ENCODE data around the gene RASGEF1C.
A peak's percentile ranks its signal among the peaks of the same experiment; 100 is the strongest.

RASGEF1C gene

DNA sequence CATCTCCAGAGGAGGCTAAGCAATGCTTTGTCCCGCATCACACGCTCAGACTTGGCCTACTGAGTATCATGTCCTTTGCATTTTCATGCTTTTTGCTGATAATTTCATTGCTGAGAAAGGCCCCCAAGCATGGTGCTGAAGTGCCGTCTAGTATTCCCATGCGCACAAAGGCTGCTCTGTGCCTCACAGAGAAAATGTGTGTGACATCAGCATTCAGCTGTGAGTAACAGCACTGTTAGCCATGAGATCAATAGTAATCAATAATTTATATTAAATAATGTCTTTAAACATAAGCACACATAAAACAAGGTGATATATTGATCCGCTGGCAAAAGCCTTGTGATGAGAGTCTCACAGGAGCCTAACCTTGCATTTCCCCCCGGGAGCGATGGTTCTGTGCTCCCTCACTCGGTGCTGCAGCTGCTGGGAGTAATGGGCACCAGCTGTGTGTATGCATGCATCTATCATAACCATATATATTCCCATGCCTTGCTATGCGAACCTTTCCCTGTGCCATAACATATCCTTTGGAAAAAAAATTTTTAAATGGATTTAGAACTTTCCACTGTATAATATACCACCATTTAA lies 87.1 kb downstream of the RASGEF1C start (continued):
- TF ChIP-seq, protein P1, sequence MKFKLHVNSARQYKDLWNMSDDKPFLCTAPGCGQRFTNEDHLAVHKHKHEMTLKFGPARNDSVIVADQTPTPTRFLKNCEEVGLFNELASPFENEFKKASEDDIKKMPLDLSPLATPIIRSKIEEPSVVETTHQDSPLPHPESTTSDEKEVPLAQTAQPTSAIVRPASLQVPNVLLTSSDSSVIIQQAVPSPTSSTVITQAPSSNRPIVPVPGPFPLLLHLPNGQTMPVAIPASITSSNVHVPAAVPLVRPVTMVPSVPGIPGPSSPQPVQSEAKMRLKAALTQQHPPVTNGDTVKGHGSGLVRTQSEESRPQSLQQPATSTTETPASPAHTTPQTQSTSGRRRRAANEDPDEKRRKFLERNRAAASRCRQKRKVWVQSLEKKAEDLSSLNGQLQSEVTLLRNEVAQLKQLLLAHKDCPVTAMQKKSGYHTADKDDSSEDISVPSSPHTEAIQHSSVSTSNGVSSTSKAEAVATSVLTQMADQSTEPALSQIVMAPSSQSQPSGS (tag by site-specific recombination; IDR thresholded peaks at IDR 0.05; ENCODE audit: low read depth): no peak

DNA sequence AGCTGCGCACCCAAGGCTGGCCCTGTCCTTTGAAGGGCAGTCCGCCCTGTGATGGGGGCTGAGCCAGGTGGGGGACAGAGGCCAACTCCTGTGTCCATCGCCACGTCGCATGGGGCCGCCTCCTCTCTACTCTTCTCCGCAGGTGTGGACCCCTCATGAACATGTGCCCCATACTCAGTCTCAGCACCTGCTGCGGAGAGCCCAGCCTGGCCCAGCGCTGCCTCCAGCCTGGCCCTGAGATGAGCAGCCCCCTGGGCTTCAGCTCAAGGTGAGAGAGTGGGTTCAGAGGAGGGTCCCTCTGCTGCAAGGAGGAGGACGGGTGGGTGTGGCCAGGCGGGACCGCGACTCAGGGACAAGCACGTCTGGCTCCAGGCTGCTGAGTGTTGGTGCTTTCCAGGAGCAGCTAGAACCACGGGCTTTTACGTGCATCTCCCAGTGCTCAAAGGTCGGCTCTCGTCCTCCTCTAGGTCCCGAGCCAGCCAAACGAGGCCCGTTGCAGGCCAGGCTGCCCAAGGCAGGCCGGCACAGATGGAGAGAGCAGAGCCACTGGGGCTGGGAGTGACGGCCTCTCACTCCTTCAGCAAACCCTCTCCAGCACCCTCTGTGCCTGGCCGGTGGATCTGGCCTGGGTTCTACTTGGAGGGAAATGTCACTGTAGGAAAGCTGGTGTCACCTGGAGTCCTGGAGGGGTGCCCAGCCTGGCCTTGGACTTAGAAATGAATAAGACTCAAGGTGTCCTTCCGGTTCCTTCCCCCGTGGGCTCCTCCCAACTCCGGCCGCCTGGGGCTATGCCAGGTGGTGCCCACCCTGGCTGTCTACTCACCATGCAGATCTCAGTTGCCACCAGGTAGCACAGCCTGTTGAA lies 88.5 kb downstream of the RASGEF1C start:
- H3K27ac ChIP-seq (ENCODE audit: extremely low read depth, low read depth, low read length): no peak overlapping the region
- H3K36me3 ChIP-seq (ENCODE audit: control insufficient read depth in 2 of 2, insufficient read depth in 1 of 2, low read length in 2 of 2): no peaks in the 10 kb centered on the region
- TF ChIP-seq GLIS2 (tag by site-specific recombination; IDR thresholded peaks at IDR 0.05): 0 out of 2 replicates have a peak, but pooled peaks have one; percentile 12
- TF ChIP-seq, protein P2, sequence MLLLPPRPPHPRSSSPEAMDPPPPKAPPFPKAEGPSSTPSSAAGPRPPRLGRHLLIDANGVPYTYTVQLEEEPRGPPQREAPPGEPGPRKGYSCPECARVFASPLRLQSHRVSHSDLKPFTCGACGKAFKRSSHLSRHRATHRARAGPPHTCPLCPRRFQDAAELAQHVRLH (tag by site-specific recombination; IDR thresholded peaks at IDR 0.05): no peak
- CTCF ChIA-PET: interaction anchor here (0.7 kb wide), 1 partner anchor 458 kb away, joined by 3 read pairs; no protein-coding TSS in a partner anchor
- no peaks in the 10 kb centered on the region for H3K9me3 ChIP-seq (ENCODE audit: control insufficient read depth, insufficient read depth, low read depth, low read length)
- POLR2A ChIA-PET: no interaction called here
- H3K4me1 ChIP-seq (ENCODE audit: control insufficient read depth, insufficient read depth, low read length): no peaks in the 10 kb centered on the region
- no peak overlapping the region for H3K4me3 ChIP-seq (ENCODE audit: low read depth, low read length)

DNA sequence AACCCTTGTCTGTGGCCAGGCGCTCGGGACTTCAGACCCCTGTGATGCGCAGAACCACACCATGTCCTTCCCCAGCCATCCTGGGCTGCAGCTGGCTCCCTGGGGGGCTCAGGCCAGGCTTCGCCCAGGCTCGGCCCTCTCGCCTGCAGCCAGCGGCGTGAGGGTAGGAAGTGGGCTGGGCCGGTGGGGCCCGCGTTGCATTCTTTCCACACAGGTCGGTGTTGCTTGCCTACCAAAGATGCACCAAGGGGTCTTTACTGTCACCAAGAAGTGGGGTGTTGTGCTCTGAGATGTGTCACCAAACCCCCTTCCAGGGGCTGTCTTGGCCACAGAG lies 89.1 kb downstream of the RASGEF1C start:
- ChIA-PET CTCF (interaction anchor here (0.7 kb wide), 1 partner anchor 459 kb away, joined by 3 read pairs; no protein-coding TSS in a partner anchor), POLR2A (no interaction called here)
- no peak overlapping the region for H3K4me3 ChIP-seq (ENCODE audit: low read depth, low read length)
- H3K36me3 ChIP-seq (ENCODE audit: control insufficient read depth in 2 of 2, insufficient read depth in 1 of 2, low read length in 2 of 2): no peaks in the 10 kb centered on the region
- no peaks in the 10 kb centered on the region for H3K9me3 ChIP-seq (ENCODE audit: control insufficient read depth, insufficient read depth, low read depth, low read length)
- H3K4me1 ChIP-seq (ENCODE audit: control insufficient read depth, insufficient read depth, low read length): no peaks in the 10 kb centered on the region
- no peak overlapping the region for H3K27ac ChIP-seq (ENCODE audit: extremely low read depth, low read depth, low read length)
- TF ChIP-seq ZNF223 (tag by site-specific recombination; IDR thresholded peaks at IDR 0.05): no peak
- TF ChIP-seq ZNF354C (tag by site-specific recombination; IDR thresholded peaks at IDR 0.05; ENCODE audit: borderline replicate concordance, low read depth): no peak
- TF ChIP-seq KLF16 (tag by site-specific recombination; IDR thresholded peaks at IDR 0.05): no peak
- TF ChIP-seq, protein P3, sequence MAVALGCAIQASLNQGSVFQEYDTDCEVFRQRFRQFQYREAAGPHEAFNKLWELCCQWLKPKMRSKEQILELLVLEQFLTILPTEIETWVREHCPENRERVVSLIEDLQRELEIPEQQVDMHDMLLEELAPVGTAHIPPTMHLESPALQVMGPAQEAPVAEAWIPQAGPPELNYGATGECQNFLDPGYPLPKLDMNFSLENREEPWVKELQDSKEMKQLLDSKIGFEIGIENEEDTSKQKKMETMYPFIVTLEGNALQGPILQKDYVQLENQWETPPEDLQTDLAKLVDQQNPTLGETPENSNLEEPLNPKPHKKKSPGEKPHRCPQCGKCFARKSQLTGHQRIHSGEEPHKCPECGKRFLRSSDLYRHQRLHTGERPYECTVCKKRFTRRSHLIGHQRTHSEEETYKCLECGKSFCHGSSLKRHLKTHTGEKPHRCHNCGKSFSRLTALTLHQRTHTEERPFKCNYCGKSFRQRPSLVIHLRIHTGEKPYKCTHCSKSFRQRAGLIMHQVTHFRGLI (tag by site-specific recombination; IDR thresholded peaks at IDR 0.05): no peak
- TF ChIP-seq KLF9 (tag by site-specific recombination; IDR thresholded peaks at IDR 0.05; ENCODE audit: low read depth): no peak
- TF ChIP-seq, protein P4, sequence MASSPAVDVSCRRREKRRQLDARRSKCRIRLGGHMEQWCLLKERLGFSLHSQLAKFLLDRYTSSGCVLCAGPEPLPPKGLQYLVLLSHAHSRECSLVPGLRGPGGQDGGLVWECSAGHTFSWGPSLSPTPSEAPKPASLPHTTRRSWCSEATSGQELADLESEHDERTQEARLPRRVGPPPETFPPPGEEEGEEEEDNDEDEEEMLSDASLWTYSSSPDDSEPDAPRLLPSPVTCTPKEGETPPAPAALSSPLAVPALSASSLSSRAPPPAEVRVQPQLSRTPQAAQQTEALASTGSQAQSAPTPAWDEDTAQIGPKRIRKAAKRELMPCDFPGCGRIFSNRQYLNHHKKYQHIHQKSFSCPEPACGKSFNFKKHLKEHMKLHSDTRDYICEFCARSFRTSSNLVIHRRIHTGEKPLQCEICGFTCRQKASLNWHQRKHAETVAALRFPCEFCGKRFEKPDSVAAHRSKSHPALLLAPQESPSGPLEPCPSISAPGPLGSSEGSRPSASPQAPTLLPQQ (tag by site-specific recombination; IDR thresholded peaks at IDR 0.05): no peak
- no peak for TF ChIP-seq MZF1 (tag by site-specific recombination; IDR thresholded peaks at IDR 0.05; ENCODE audit: borderline replicate concordance)
- no peak for TF ChIP-seq GLIS2 (tag by site-specific recombination; IDR thresholded peaks at IDR 0.05)
- TF ChIP-seq, protein P5, sequence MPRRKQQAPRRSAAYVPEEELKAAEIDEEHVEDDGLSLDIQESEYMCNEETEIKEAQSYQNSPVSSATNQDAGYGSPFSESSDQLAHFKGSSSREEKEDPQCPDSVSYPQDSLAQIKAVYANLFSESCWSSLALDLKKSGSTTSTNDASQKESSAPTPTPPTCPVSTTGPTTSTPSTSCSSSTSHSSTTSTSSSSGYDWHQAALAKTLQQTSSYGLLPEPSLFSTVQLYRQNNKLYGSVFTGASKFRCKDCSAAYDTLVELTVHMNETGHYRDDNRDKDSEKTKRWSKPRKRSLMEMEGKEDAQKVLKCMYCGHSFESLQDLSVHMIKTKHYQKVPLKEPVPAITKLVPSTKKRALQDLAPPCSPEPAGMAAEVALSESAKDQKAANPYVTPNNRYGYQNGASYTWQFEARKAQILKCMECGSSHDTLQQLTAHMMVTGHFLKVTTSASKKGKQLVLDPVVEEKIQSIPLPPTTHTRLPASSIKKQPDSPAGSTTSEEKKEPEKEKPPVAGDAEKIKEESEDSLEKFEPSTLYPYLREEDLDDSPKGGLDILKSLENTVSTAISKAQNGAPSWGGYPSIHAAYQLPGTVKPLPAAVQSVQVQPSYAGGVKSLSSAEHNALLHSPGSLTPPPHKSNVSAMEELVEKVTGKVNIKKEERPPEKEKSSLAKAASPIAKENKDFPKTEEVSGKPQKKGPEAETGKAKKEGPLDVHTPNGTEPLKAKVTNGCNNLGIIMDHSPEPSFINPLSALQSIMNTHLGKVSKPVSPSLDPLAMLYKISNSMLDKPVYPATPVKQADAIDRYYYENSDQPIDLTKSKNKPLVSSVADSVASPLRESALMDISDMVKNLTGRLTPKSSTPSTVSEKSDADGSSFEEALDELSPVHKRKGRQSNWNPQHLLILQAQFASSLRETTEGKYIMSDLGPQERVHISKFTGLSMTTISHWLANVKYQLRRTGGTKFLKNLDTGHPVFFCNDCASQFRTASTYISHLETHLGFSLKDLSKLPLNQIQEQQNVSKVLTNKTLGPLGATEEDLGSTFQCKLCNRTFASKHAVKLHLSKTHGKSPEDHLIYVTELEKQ (tag by site-specific recombination; IDR thresholded peaks at IDR 0.05; ENCODE audit: borderline replicate concordance): no peak
- TF ChIP-seq, protein P6, sequence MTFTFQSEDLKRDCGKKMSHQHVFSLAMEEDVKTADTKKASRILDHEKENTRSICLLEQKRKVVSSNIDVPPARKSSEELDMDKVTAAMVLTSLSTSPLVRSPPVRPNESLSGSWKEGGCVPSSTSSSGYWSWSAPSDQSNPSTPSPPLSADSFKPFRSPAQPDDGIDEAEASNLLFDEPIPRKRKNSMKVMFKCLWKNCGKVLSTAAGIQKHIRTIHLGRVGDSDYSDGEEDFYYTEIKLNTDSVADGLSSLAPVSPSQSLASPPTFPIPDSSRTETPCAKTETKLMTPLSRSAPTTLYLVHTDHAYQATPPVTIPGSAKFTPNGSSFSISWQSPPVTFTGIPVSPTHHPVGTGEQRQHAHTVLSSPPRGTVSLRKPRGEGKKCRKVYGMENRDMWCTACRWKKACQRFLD (tag by site-specific recombination; IDR thresholded peaks at IDR 0.05): no peak
- no peak for TF ChIP-seq ZNF121 (tag by site-specific recombination; IDR thresholded peaks at IDR 0.05)
- TF ChIP-seq, protein P7, sequence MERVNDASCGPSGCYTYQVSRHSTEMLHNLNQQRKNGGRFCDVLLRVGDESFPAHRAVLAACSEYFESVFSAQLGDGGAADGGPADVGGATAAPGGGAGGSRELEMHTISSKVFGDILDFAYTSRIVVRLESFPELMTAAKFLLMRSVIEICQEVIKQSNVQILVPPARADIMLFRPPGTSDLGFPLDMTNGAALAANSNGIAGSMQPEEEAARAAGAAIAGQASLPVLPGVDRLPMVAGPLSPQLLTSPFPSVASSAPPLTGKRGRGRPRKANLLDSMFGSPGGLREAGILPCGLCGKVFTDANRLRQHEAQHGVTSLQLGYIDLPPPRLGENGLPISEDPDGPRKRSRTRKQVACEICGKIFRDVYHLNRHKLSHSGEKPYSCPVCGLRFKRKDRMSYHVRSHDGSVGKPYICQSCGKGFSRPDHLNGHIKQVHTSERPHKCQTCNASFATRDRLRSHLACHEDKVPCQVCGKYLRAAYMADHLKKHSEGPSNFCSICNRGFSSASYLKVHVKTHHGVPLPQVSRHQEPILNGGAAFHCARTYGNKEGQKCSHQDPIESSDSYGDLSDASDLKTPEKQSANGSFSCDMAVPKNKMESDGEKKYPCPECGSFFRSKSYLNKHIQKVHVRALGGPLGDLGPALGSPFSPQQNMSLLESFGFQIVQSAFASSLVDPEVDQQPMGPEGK (tag by site-specific recombination; IDR thresholded peaks at IDR 0.05): no peak
- no peak for TF ChIP-seq ZNF266 (tag by site-specific recombination; IDR thresholded peaks at IDR 0.05; ENCODE audit: low read depth)
